SHP77 (cell line): ENCODE results near the gene TUBB8.
"Not testable (repeated sequence)": the region's sequence is repeated elsewhere in the genome, so short reads cannot be mapped to it uniquely, and the experiment has no call there.

ENCODE experiments used
- DNase-seq, 2 experiments: peaks; one replicate each; lab custom pipeline; 2025; lab: John Stamatoyannopoulos, UW

The TUBB8 gene

DNA sequence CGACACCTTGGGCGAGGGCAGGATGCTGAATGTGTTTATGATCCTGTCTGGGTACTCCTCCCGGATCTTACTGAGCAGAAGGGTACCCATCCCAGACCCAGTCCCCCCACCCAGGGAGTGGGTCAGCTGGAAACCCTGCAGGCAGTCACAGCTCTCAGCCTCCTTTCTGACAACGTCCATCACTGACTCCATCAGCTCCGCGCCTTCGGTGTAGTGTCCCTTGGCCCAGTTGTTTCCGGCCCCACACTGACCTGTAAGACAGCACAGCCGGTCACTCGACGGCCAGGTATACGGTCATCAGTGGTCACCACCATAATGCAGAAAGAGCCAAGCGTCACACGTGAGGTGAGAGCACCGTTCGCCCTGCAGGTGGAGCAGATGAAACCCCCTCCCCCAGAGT lies 1.2 kb downstream of the TUBB8 start:
- DNase-seq: not testable (repeated sequence)

DNA sequence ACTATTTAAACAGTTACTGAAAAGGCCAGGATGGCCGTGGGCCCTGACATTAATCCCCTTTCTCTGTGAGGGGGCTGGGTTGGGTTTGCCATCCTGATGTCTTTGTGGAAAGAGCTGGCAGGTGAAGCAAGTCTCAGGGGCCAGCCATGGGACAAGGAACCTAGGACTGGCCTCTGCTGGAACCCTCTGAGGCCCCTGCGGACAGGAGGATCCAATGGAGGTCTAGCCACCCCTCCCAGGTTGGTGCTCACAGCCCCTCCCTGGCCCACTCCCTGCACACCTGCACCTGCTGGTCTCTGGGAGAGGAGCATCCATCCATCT lies 35.8 kb downstream of the TUBB8 start:
- not testable (repeated sequence) for DNase-seq

DNA sequence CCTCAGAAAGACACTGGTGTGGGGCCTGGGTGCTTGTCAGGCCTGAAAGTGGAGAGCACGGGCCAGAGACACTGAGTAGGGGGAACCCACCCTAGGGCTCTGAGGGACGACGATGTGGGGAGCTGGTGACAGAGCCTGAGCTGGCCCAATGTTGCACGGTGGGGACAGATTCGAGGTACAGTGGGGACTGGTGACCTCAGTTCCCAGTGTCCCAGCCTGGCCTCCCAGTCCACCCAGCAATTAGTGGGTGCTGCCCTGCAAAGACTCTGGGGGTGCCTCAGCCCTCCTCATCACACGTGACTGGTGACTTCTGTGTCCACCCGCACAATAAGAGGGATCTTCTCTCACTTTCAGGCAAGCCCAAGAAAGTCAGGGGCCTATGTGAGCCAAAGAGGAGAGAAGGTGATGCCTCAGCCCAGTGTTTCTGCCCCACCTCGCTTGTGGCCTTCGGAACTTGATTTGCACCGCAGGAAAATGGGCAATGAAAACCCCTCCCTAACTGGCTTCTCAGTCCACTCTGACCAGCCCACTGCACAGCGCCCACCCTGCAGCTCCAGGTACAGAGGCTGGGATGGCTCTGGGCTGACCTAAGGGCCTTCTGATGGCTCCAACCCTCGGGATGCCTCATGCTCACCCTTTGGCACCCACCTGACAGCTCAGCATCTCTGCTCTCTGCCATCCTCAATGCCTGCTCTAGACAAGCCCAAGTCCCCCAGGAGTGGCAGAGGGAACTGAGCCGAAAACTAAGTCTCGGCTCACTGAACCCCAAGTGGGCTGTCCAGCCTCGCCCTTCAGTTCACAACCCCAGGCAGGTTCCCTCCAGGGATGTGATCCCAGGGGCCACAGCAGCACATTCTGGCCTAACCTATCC lies 36.4 kb downstream of the TUBB8 start:
- DNase-seq: not testable (repeated sequence)

DNA sequence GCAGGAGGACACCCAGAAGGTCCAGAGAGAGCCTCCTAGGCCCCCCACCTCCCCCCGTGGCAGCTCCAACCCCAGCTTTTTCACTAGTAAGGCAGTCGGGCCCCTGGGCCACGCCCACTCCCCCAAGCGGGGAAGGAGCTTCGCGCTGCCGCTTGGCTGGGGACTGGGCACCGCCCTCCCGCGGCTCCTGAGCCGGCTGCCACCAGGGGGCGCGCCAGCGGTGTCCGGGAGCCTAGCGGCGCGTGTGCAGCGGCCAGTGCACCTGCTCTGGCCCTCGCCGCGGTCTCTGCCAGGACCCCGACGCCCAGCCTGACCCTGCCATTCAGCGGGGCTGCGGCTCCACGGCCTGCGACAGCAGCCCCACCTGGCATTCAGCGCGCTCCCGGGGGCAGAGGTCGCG lies 37.8 kb downstream of the TUBB8 start:
- DNase-seq: not testable (repeated sequence)

DNA sequence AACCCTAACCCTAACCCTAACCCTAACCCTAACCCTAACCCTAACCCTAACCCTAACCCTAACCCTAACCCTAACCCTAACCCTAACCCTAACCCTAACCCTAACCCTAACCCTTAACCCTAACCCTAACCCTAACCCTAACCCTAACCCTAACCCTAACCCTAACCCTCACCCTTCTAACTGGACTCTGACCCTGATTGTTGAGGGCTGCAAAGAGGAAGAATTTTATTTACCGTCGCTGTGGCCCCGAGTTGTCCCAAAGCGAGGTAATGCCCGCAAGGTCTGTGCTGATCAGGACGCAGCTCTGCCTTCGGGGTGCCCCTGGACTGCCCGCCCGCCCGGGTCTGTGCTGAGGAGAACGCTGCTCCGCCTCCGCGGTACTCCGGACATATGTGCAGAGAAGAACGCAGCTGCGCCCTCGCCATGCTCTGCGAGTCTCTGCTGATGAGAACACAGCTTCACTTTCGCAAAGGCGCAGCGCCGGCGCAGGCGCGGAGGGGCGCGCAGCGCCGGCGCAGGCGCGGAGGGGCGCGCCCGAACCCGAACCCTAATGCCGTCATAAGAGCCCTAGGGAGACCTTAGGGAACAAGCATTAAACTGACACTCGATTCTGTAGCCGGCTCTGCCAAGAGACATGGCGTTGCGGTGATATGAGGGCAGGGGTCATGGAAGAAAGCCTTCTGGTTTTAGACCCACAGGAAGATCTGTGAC lies 38.7 kb downstream of the TUBB8 start:
- not testable (repeated sequence) for DNase-seq
